SU-DHL-6 (cell line): Measurements from ENCODE around the gene MEIS3.

Experiments used
- H2AFZ ChIP-seq: fragments of 200-600 bp; sonication (generic); 2 replicates; pipeline ENCODE4 v1.6.1; 2014; ENCODE audit warnings: low read depth, mild to moderate bottlenecking, moderate library complexity, mixed read lengths, antibody characterized with exemption, low read length; ENCODE audit not compliant: severe bottlenecking
- H3F3A ChIP-seq: fragments of 200-600 bp; shearing (Covaris generic); 2 replicates; pipeline ENCODE4 v1.6.0; 2016; ENCODE audit warnings: antibody characterized with exemption, mild to moderate bottlenecking; ENCODE audit not compliant: insufficient read depth
- H3K27ac ChIP-seq: fragments of 200-600 bp; sonication (generic); 2 replicates; pipeline ENCODE4 v1.5.1; 2016; ENCODE audit warnings: low read depth, mild to moderate bottlenecking, low read length, moderate library complexity, mixed read lengths
- H3K27me3 ChIP-seq: fragments of 200-600 bp; sonication (generic), shearing (Covaris generic); 2 replicates; pipeline ENCODE4 v1.6.0; 2014; ENCODE audit warnings: mild to moderate bottlenecking, low read length
- H3K36me3 ChIP-seq: fragments of 200-600 bp; sonication (generic); 2 replicates; pipeline ENCODE4 v1.6.1; 2014; ENCODE audit warnings: mild to moderate bottlenecking, low read length, mixed read lengths
- H3K4me2 ChIP-seq: fragments of 300-600, 200-600 bp; shearing (Covaris generic), sonication (generic); 2 replicates; pipeline ENCODE4 v1.6.0; 2014; ENCODE audit warnings: low read length, low read depth, mild to moderate bottlenecking; ENCODE audit not compliant: poor library complexity, severe bottlenecking
- H3K4me3 ChIP-seq: fragments of 200-600 bp; sonication (generic); 2 replicates; pipeline ENCODE4 v1.5.1; 2014; ENCODE audit warnings: antibody characterized with exemption, low read length, mild to moderate bottlenecking, mixed read lengths; ENCODE audit not compliant: insufficient read depth, poor library complexity, severe bottlenecking
- H3K79me2 ChIP-seq: fragments of 200-600 bp; sonication (generic); 2 replicates; pipeline ENCODE4 v1.6.1; 2014; ENCODE audit warnings: mild to moderate bottlenecking, low read length, moderate library complexity; ENCODE audit not compliant: insufficient read depth
- H3K9ac ChIP-seq: fragments of 200-600 bp; sonication (generic); 2 replicates; pipeline ENCODE4 v1.7.0; 2014; ENCODE audit warnings: mild to moderate bottlenecking, low read length
- H3K9me2 ChIP-seq: fragments of 200-600 bp; sonication (generic); replicated peaks from 2 replicates; pipeline ENCODE4 v1.6.1; 2014; ENCODE audit warnings: low read length; ENCODE audit not compliant: insufficient read depth
- H3K9me3 ChIP-seq: fragments of 200-600 bp; sonication (generic); 2 replicates; pipeline ENCODE4 v1.6.1; 2014; ENCODE audit warnings: low read length, mixed read lengths; ENCODE audit not compliant: insufficient read depth
- H4K20me1 ChIP-seq: fragments of 200-600 bp; sonication (generic); 2 replicates; pipeline ENCODE4 v1.6.1; 2014; ENCODE audit warnings: low read depth, mild to moderate bottlenecking, antibody characterized with exemption, low read length, moderate library complexity, mixed read lengths
- CTCF ChIP-seq: fragments of 200-600 bp; sonication (generic); IDR thresholded peaks from one replicate; pipeline ENCODE4 v1.5.1; 2017; ENCODE audit warnings: antibody characterized with exemption, mild to moderate bottlenecking, low read length, moderate library complexity; ENCODE audit not compliant: insufficient read depth, poor library complexity, severe bottlenecking
- EZH2phosphoT487 ChIP-seq: fragments of 200-600 bp; sonication (generic), shearing (Covaris generic); conservative IDR thresholded peaks from 2 replicates; pipeline ENCODE4 v1.6.1; 2018; ENCODE audit warnings: mild to moderate bottlenecking, antibody characterized with exemption, low read length, moderate library complexity, mixed read lengths

The MEIS3 gene

GRCh38 chr19:47432091-47432490, 12.8 kb upstream of the MEIS3 start:
- H3K27ac ChIP-seq, result no peak overlapping the region
- H3K79me2 ChIP-seq, result no peaks in the 10 kb centered on the region
- TF ChIP-seq CTCF (no peak), EZH2phosphoT487 (no peak)
- no peaks in the 10 kb centered on the region for H3K27me3 ChIP-seq
- H3K9me2 ChIP-seq, result no peaks in the 10 kb centered on the region
- peak overlapping the region; percentile 10 for H2AFZ ChIP-seq
- peaks cover 7% of the 10 kb centered on the region for H3F3A ChIP-seq
- no peak overlapping the region for H3K4me2 ChIP-seq
- no peak overlapping the region for H3K9ac ChIP-seq
- no peaks in the 10 kb centered on the region for H3K36me3 ChIP-seq
- H4K20me1 ChIP-seq, result no peaks in the 10 kb centered on the region
- no peaks in the 10 kb centered on the region for H3K9me3 ChIP-seq
- H3K4me3 ChIP-seq, result no peak overlapping the region

- Histone ChIP-seq H3K4me3 (no peak overlapping the region), H4K20me1 (no peaks in the 10 kb centered on the region), H2AFZ (no peak overlapping the region), H3K27ac (no peak overlapping the region), H3K36me3 (no peaks in the 10 kb centered on the region), H3K27me3 (no peaks in the 10 kb centered on the region), H3F3A (peaks cover 7% of the 10 kb centered on the region), H3K79me2 (no peaks in the 10 kb centered on the region), H3K9me3 (no peaks in the 10 kb centered on the region), H3K9ac (no peak overlapping the region), H3K9me2 (no peaks in the 10 kb centered on the region), H3K4me2 (no peak overlapping the region)
- TF ChIP-seq EZH2phosphoT487 (no peak), CTCF (no peak)
These were observed 10.9 kb upstream of the MEIS3 start for GRCh38 chr19:47430041-47430802.

DNA sequence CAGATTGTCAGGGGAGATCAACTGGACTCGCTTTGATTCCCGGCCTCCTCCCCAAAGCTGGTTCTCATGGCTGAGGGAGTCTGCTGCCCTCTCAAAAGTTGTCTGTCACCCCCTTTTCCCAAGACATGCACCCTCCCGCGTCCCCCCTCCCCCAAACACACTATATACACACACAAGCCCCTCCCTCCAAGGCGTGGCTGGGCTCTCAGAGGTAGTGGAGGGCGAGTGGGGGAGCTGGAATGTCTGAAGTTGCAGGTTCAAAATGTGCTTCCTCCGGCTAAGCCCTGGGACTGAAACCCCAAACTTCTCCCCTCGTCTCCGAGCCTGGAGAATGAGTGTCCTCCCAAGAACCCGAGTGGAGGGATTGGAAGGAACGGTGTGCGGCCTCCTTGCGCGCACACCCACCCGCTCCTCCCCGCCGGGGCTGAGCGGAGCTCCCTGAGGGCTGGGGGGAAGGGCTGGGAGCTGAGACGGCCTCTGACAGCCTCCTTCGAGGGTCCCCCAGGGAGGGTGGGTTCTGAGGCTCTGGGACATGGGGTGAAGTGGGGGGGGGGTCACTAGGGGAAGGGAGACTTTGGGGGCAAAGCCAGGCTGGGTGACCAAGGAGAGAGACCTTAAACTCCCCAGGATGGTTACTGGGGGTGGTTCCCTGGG, 9.9 kb upstream of the MEIS3 start:
- H3K27ac ChIP-seq, result no peak overlapping the region
- no peaks in the 10 kb centered on the region for H4K20me1 ChIP-seq
- no peaks in the 10 kb centered on the region for H3K79me2 ChIP-seq
- H3F3A ChIP-seq, result peaks cover 7% of the 10 kb centered on the region
- no peak overlapping the region for H3K4me3 ChIP-seq
- TF ChIP-seq CTCF (no peak), EZH2phosphoT487 (no peak)
- no peak overlapping the region for H3K9ac ChIP-seq
- H3K36me3 ChIP-seq, result no peaks in the 10 kb centered on the region
- no peak overlapping the region for H2AFZ ChIP-seq
- no peaks in the 10 kb centered on the region for H3K27me3 ChIP-seq
- peak overlapping the region; percentile 59 for H3K4me2 ChIP-seq
- no peaks in the 10 kb centered on the region for H3K9me2 ChIP-seq
- no peaks in the 10 kb centered on the region for H3K9me3 ChIP-seq
